H9 (cell line): ENCODE data around the gene KCND2. TPM values are rescaled to one million over a fixed set of nuclear protein-coding genes. Genes with fewer than 3 reads are reported as not detected.

ENCODE experiments used
- DNase-seq: peaks from one replicate; pipeline ENCODE4 v3.0.0-alpha.2; 2017
- H2AFZ ChIP-seq: one replicate; pipeline ENCODE4 v1.6.1; 2013; ENCODE audit warnings: mild to moderate bottlenecking, low read length, control low read depth, moderate library complexity
- H2AK5ac ChIP-seq: 2 replicates; pipeline ENCODE4 v1.6.1; 2013; ENCODE audit warnings: low read length, control low read depth, mixed read lengths; ENCODE audit not compliant: insufficient read length
- H2BK120ac ChIP-seq: one replicate; pipeline ENCODE4 v1.6.1; 2013; ENCODE audit warnings: low read depth, mild to moderate bottlenecking, low read length, control low read depth, inconsistent platforms; ENCODE audit not compliant: poor library complexity, severe bottlenecking
- H2BK12ac ChIP-seq: 2 replicates; pipeline ENCODE4 v1.6.1; 2013; ENCODE audit warnings: low read length, control low read depth, mixed read lengths, low read depth; ENCODE audit not compliant: insufficient read length
- H2BK15ac ChIP-seq: 2 replicates; pipeline ENCODE4 v1.6.1; 2013; ENCODE audit warnings: low read depth, low read length, control low read depth
- H2BK20ac ChIP-seq: one replicate; pipeline ENCODE4 v1.6.1; 2013; ENCODE audit warnings: low read depth, mild to moderate bottlenecking, low read length, control low read depth, inconsistent platforms; ENCODE audit not compliant: poor library complexity, severe bottlenecking
- H2BK5ac ChIP-seq: 2 replicates; pipeline ENCODE4 v1.6.1; 2013; ENCODE audit warnings: low read length, control low read depth, mixed read lengths; ENCODE audit not compliant: insufficient read length
- H3K14ac ChIP-seq: 2 replicates; pipeline ENCODE4 v1.6.1; 2013; ENCODE audit warnings: low read length, control low read depth; ENCODE audit not compliant: insufficient read depth
- H3K18ac ChIP-seq: 2 replicates; pipeline ENCODE4 v1.6.1; 2013; ENCODE audit warnings: low read depth, mild to moderate bottlenecking, mixed read lengths, low read length, control low read depth; ENCODE audit not compliant: insufficient read length
- H3K23ac ChIP-seq: 2 replicates; pipeline ENCODE4 v1.6.1; 2013; ENCODE audit warnings: low read length, control low read depth, mixed read lengths, low read depth; ENCODE audit not compliant: insufficient read length
- H3K23me2 ChIP-seq: 2 replicates; pipeline ENCODE4 v1.6.1; 2013; ENCODE audit warnings: low read depth, mild to moderate bottlenecking, mixed read lengths, low read length, control low read depth; ENCODE audit not compliant: insufficient read length, poor library complexity, severe bottlenecking
- H3K27ac ChIP-seq: 2 replicates; pipeline ENCODE4 v1.5.1; 2013; ENCODE audit warnings: low read length, control low read depth, mixed read lengths, low read depth; ENCODE audit not compliant: insufficient read length
- H3K27me3 ChIP-seq: 2 replicates; pipeline ENCODE4 v1.6.1; 2013; ENCODE audit warnings: low read length, control low read depth, inconsistent platforms; ENCODE audit not compliant: insufficient read depth
- H3K4ac ChIP-seq: 2 replicates; pipeline ENCODE4 v1.6.1; 2013; ENCODE audit warnings: low read depth, mild to moderate bottlenecking, control low read depth, inconsistent platforms, low read length, moderate library complexity
- H3K4me1 ChIP-seq: 2 replicates; pipeline ENCODE4 v1.6.1; 2013; ENCODE audit warnings: low read length, control low read depth, inconsistent platforms; ENCODE audit not compliant: insufficient read depth
- H3K4me2 ChIP-seq: 2 replicates; pipeline ENCODE4 v1.6.1; 2013; ENCODE audit warnings: low read length, control low read depth, mixed read lengths; ENCODE audit not compliant: insufficient read length, insufficient read depth
- H3K56ac ChIP-seq: 2 replicates; pipeline ENCODE4 v1.6.1; 2013; ENCODE audit warnings: low read depth, mild to moderate bottlenecking, mixed read lengths, low read length, control low read depth; ENCODE audit not compliant: insufficient read length
- H3K79me1 ChIP-seq: 2 replicates; pipeline ENCODE4 v1.6.1; 2013; ENCODE audit warnings: low read depth, mild to moderate bottlenecking, moderate library complexity, low read length, control low read depth, inconsistent platforms; ENCODE audit not compliant: insufficient read depth, poor library complexity, severe bottlenecking
- H3K79me2 ChIP-seq: 2 replicates; pipeline ENCODE4 v1.6.1; 2013; ENCODE audit warnings: low read length, control low read depth, inconsistent platforms; ENCODE audit not compliant: insufficient read depth
- H3K9ac ChIP-seq: 2 replicates; pipeline ENCODE4 v1.6.1; 2013; ENCODE audit warnings: low read length, control low read depth, mixed read lengths; ENCODE audit not compliant: insufficient read length; ENCODE audit errors: extremely low read depth
- H3K9me3 ChIP-seq: one replicate; pipeline ENCODE4 v1.6.1; 2013; ENCODE audit warnings: low read depth, low read length, inconsistent platforms; ENCODE audit not compliant: control insufficient read depth
- H3T11ph ChIP-seq: one replicate; pipeline ENCODE4 v1.6.1; 2013; ENCODE audit warnings: mild to moderate bottlenecking, low read length, control low read depth, inconsistent platforms
- H4K20me1 ChIP-seq: one replicate; pipeline ENCODE4 v1.6.1; 2013; ENCODE audit not compliant: control insufficient read depth, insufficient read length, insufficient read depth
- H4K5ac ChIP-seq: 2 replicates; pipeline ENCODE4 v1.6.1; 2013; ENCODE audit warnings: low read depth, mild to moderate bottlenecking, mixed read lengths, low read length, control low read depth; ENCODE audit not compliant: insufficient read length
- H4K8ac ChIP-seq: replicated peaks from 2 replicates; pipeline ENCODE4 v1.6.1; 2013; ENCODE audit warnings: low read length, control low read depth, mixed read lengths, low read depth; ENCODE audit not compliant: insufficient read length
- H4K91ac ChIP-seq: 2 replicates; pipeline ENCODE4 v1.6.1; 2013; ENCODE audit warnings: low read depth, mild to moderate bottlenecking, moderate library complexity, mixed read lengths, low read length, control low read depth; ENCODE audit not compliant: insufficient read length
- H3K27ac Mint-ChIP-seq, 3 experiments: 2 replicates in 2 of 3; 3 replicates in 1 of 3; pipeline ENCODE4 v1.8.0; 2020 to 2021; ENCODE audit warnings: mixed read lengths in 3 of 3, mild to moderate bottlenecking in 1 of 3, moderate library complexity in 1 of 3
- H3K27me3 Mint-ChIP-seq: 2 replicates; pipeline ENCODE4 v1.8.0; 2021; ENCODE audit warnings: low read depth, mild to moderate bottlenecking, moderate library complexity, mixed read lengths
- H3K36me3 Mint-ChIP-seq, 3 experiments: 2 replicates in 2 of 3; 3 replicates in 1 of 3; pipeline ENCODE4 v1.8.0; 2020 to 2021; ENCODE audit warnings: low read depth in 3 of 3, mixed read lengths in 3 of 3; ENCODE audit not compliant: insufficient read depth in 1 of 3
- H3K4me1 Mint-ChIP-seq, 2 experiments: 2 replicates each; pipeline ENCODE4 v1.8.0; 2020; ENCODE audit warnings: mixed read lengths in 2 of 2
- H3K4me3 Mint-ChIP-seq, 2 experiments: 2 replicates in 1 of 2; 3 replicates in 1 of 2; pipeline ENCODE4 v1.8.0; 2020 to 2021; ENCODE audit warnings: mild to moderate bottlenecking in 2 of 2, mixed read lengths in 2 of 2, moderate library complexity in 1 of 2
- H3K9me3 Mint-ChIP-seq, 2 experiments: 2 replicates in 1 of 2; 3 replicates in 1 of 2; pipeline ENCODE4 v1.8.0; 2020; ENCODE audit warnings: mild to moderate bottlenecking in 2 of 2, mixed read lengths in 2 of 2, moderate library complexity in 1 of 2
- WGBS: extraction: QIAGEN DNeasy Blood & Tissue Kit; methylation state at CpG from one replicate; pipeline ENCODE4 v1.1.7; 2013; ENCODE audit warnings: missing lambda C conversion rate, low lambda C conversion rate, mixed read lengths; ENCODE audit not compliant: insufficient read length; ENCODE audit errors: extremely low coverage; 5-methylcytosine and 5-hydroxymethylcytosine counted together
- total RNA-seq: library from RNA; stranded (reverse); gene quantifications from 2 replicates; pipeline ENCODE4 v1.2.1, GENCODE V29; 2021
- TF ChIP-seq, protein P1 (sequence below): fragments of 200-600 bp; sonication (generic); conservative IDR thresholded peaks from 3 replicates; pipeline ENCODE4 v1.8.0; 2021; ENCODE audit warnings: antibody characterized with exemption, mild to moderate bottlenecking

Gene KCND2
- total RNA-seq, 1 experiment from 2014 or later: 6.4 TPM

- Histone ChIP-seq H4K20me1 (no peaks in the 10 kb centered on the region), H3K79me1 (no peaks in the 10 kb centered on the region), H3K27me3 (no peaks in the 10 kb centered on the region), H3K9ac (no peak overlapping the region), H4K8ac (no peak overlapping the region), H3K18ac (no peak overlapping the region), H2BK120ac (no peak overlapping the region), H3K4me2 (no peak overlapping the region), H2BK12ac (no peak overlapping the region), H4K91ac (no peak overlapping the region), H4K5ac (no peak overlapping the region), H2BK5ac (no peak overlapping the region), H2AFZ (peak overlapping the region; percentile 85), H3K4me1 (peaks cover 6% of the 10 kb centered on the region), H2BK15ac (no peak overlapping the region), H3K4ac (no peak overlapping the region), H3K79me2 (no peaks in the 10 kb centered on the region), H3K23ac (no peak overlapping the region), H3K56ac (no peak overlapping the region), H3K27ac (peak overlapping the region; percentile 75), H3K14ac (no peak overlapping the region; the same call in 1 of the 2 replicates), H2BK20ac (no peak overlapping the region), H3K23me2 (no peaks in the 10 kb centered on the region), H3T11ph (peak overlapping the region; percentile 67), H2AK5ac (no peak overlapping the region), H3K9me3 (no peaks in the 10 kb centered on the region)
- peaks cover 0 to 2% (median 0%) of the 10 kb centered on the region in 3 experiments; a peak in 2 of 7 replicates for H3K36me3 Mint-ChIP-seq
- peaks cover 51 to 55% of the 10 kb centered on the region in 2 experiments for H3K4me1 Mint-ChIP-seq
- no peaks in the 10 kb centered on the region for H3K27me3 Mint-ChIP-seq
- no peak overlapping the region; a peak in 1 of 5 replicates for H3K4me3 Mint-ChIP-seq
- DNase-seq: no peak
- peak overlapping the region in 2 of 3 experiments; percentile 58 to 72; a peak in 2 of 7 replicates for H3K27ac Mint-ChIP-seq
- H3K9me3 Mint-ChIP-seq: no peaks in the 10 kb centered on the region; a peak in 1 of 5 replicates
- WGBS: no CpG with 5 or more reads among the region's 3 CpGs
- TF ChIP-seq, protein P1, sequence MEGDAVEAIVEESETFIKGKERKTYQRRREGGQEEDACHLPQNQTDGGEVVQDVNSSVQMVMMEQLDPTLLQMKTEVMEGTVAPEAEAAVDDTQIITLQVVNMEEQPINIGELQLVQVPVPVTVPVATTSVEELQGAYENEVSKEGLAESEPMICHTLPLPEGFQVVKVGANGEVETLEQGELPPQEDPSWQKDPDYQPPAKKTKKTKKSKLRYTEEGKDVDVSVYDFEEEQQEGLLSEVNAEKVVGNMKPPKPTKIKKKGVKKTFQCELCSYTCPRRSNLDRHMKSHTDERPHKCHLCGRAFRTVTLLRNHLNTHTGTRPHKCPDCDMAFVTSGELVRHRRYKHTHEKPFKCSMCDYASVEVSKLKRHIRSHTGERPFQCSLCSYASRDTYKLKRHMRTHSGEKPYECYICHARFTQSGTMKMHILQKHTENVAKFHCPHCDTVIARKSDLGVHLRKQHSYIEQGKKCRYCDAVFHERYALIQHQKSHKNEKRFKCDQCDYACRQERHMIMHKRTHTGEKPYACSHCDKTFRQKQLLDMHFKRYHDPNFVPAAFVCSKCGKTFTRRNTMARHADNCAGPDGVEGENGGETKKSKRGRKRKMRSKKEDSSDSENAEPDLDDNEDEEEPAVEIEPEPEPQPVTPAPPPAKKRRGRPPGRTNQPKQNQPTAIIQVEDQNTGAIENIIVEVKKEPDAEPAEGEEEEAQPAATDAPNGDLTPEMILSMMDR: no peak
Measured at GRCh38 chr7:120738816-120739215, 465.8 kb downstream of the KCND2 start.
